SK-N-SH (cell line): Measurements from ENCODE around the gene STOML1. TPM values are rescaled to one million over a fixed set of nuclear protein-coding genes. Genes with fewer than 3 reads are reported as not detected.

Experiments
- CTCF ChIA-PET: fragments of 300-600, 350-600 bp; formaldehyde crosslinking; extraction: SDS; loops from one replicate; lab custom pipeline; 2021; lab: Yijun Ruan, JAX
- POLR2A ChIA-PET: fragments of 350-600 bp; sonication (Branson Sonifier 250); formaldehyde crosslinking; extraction: SDS; loops from one replicate; lab custom pipeline; 2020; ENCODE audit warnings: antibody characterized with exemption, inconsistent platforms; lab: Yijun Ruan, JAX
- DNase-seq: peaks from one replicate; pipeline ENCODE4 v3.0.0; 2012
- H2AFZ ChIP-seq: fragments of 200-600 bp; sonication (generic); 2 replicates; pipeline ENCODE4 v1.8.1; 2016; ENCODE audit warnings: antibody characterized with exemption, mild to moderate bottlenecking, low read depth
- H3F3A ChIP-seq: fragments of 200-600 bp; sonication (generic); replicated peaks from 2 replicates; pipeline ENCODE3; 2016; ENCODE audit warnings: antibody characterized with exemption, mild to moderate bottlenecking; ENCODE audit not compliant: insufficient read depth
- H3K27ac ChIP-seq, 2 experiments: fragments of 200-500 bp in 1 of 2; fragments of 200-600 bp in 1 of 2; sonication (Bioruptor generic) in 1 of 2; sonication (generic), shearing (Covaris generic) in 1 of 2; 2 replicates each; pipeline versions ENCODE4 v1.5.1 to v1.6.1; 2014 to 2016; ENCODE audit warnings: low read depth in 2 of 2, inconsistent platforms in 1 of 2, low read length in 1 of 2, mild to moderate bottlenecking in 1 of 2, mixed read lengths in 1 of 2
- H3K27me3 ChIP-seq: fragments of 200-600 bp; sonication (generic), shearing (Covaris generic); 2 replicates; pipeline ENCODE4 v1.6.1; 2016; ENCODE audit warnings: mixed run types; ENCODE audit not compliant: insufficient read depth
- H3K36me3 ChIP-seq, 2 experiments: fragments of 200-500 bp in 1 of 2; fragments of 200-600 bp in 1 of 2; sonication (Bioruptor generic) in 1 of 2; sonication (generic) in 1 of 2; replicated peaks in 1 of 2; 2 replicates each; pipeline versions ENCODE3 to v1.5.1; 2014 to 2016; ENCODE audit warnings: low read length in 1 of 2, mild to moderate bottlenecking in 1 of 2; ENCODE audit not compliant: insufficient read depth in 2 of 2, control insufficient read depth in 1 of 2
- H3K4me1 ChIP-seq, 2 experiments: fragments of 200-500 bp in 1 of 2; fragments of 200-600 bp in 1 of 2; sonication (Bioruptor generic) in 1 of 2; sonication (generic), shearing (Covaris generic) in 1 of 2; 2 replicates each; pipeline versions ENCODE4 v1.5.1 to v1.6.1; 2014 to 2016; ENCODE audit warnings: low read depth in 1 of 2, low read length in 1 of 2, mixed run types in 1 of 2; ENCODE audit not compliant: insufficient read depth in 2 of 2, control insufficient read depth in 1 of 2
- H3K4me2 ChIP-seq: fragments of 200-600 bp; sonication (generic), shearing (Covaris generic); 2 replicates; pipeline ENCODE4 v1.6.1; 2017; ENCODE audit warnings: mixed run types
- H3K4me3 ChIP-seq, 2 experiments: fragments of 200-500 bp in 1 of 2; fragments of 200-600 bp in 1 of 2; sonication (Bioruptor generic) in 1 of 2; sonication (generic), shearing (Covaris generic) in 1 of 2; 2 replicates each; pipeline versions ENCODE4 v1.5.1 to v1.8.1; 2014 to 2016; ENCODE audit warnings: low read depth in 2 of 2, inconsistent platforms in 1 of 2, low read length in 1 of 2, mild to moderate bottlenecking in 1 of 2, mixed read lengths in 1 of 2, moderate library complexity in 1 of 2
- H3K79me2 ChIP-seq: fragments of 200-600 bp; sonication (generic); 2 replicates; pipeline ENCODE4 v1.8.1; 2017; ENCODE audit warnings: mild to moderate bottlenecking; ENCODE audit not compliant: insufficient read depth
- H3K9ac ChIP-seq: fragments of 200-600 bp; sonication (generic); 2 replicates; pipeline ENCODE4 v1.6.1; 2017; ENCODE audit warnings: mixed run types
- H3K9me2 ChIP-seq: fragments of 200-600 bp; sonication (generic); 2 replicates; pipeline ENCODE4 v1.6.1; 2017; ENCODE audit warnings: mixed run types
- H3K9me3 ChIP-seq: fragments of 200-600 bp; sonication (generic); 2 replicates; pipeline ENCODE4 v1.6.1; 2017; ENCODE audit warnings: mixed run types, mild to moderate bottlenecking, moderate library complexity
- H4K20me1 ChIP-seq: fragments of 200-600 bp; sonication (generic); 2 replicates; pipeline ENCODE4 v1.6.1; 2017; ENCODE audit warnings: mild to moderate bottlenecking, mixed run types; ENCODE audit not compliant: insufficient read depth
- CHD2 ChIP-seq: fragments of 150-350 bp; IDR thresholded peaks from 2 replicates; pipeline ENCODE4 v1.6.1; 2018; ENCODE audit warnings: low read length; ENCODE audit not compliant: partially characterized antibody
- CTCF ChIP-seq: fragments of 200-600 bp; sonication (generic); IDR thresholded peaks from 2 replicates; pipeline ENCODE4 v1.6.1; 2017; ENCODE audit warnings: antibody characterized with exemption, mild to moderate bottlenecking, moderate library complexity
- ELF1 ChIP-seq: IDR thresholded peaks from 2 replicates; pipeline ENCODE4 v1.4.0; 2012
- FOSL2 ChIP-seq: IDR thresholded peaks from 2 replicates; pipeline ENCODE4 v1.4.0; 2012; ENCODE audit warnings: low read depth, mild to moderate bottlenecking, moderate library complexity, borderline replicate concordance
- GABPA ChIP-seq: IDR thresholded peaks from 2 replicates; pipeline ENCODE4 v1.4.0; 2012; ENCODE audit warnings: low read depth, mild to moderate bottlenecking
- GATA2 ChIP-seq: sonication (generic); formaldehyde crosslinking; IDR thresholded peaks from 2 replicates; pipeline ENCODE4 v1.5.0; 2020; ENCODE audit warnings: mild to moderate bottlenecking, missing genetic modification reagents
- IRF3 ChIP-seq: fragments of 150-350 bp; IDR thresholded peaks from 2 replicates; pipeline ENCODE4 v1.6.1; 2016; ENCODE audit warnings: mild to moderate bottlenecking, low read depth, low read length
- NRF1 ChIP-seq: IDR thresholded peaks from 2 replicates; pipeline ENCODE4 v1.6.1; 2012; ENCODE audit warnings: low read depth, mild to moderate bottlenecking, low read length
- POLR2AphosphoS5 ChIP-seq: IDR thresholded peaks from 2 replicates; pipeline ENCODE4 v1.6.1; 2012; ENCODE audit warnings: low read depth, low read length
- RAD21 ChIP-seq: IDR thresholded peaks from 2 replicates; pipeline ENCODE4 v1.6.1; 2012; ENCODE audit warnings: mild to moderate bottlenecking, low read length
- REST ChIP-seq: IDR thresholded peaks from 2 replicates; pipeline ENCODE4 v1.6.1; 2012; ENCODE audit warnings: mild to moderate bottlenecking, low read depth, low read length, moderate library complexity
- RFX5 ChIP-seq: IDR thresholded peaks from 2 replicates; pipeline ENCODE4 v1.6.1; 2012; ENCODE audit warnings: mild to moderate bottlenecking, improper control_type of control experiment, low read length
- SMC3 ChIP-seq: IDR thresholded peaks from 2 replicates; pipeline ENCODE4 v1.6.1; 2012; ENCODE audit warnings: low read depth, low read length, improper control_type of control experiment
- TAF1 ChIP-seq: IDR thresholded peaks from 2 replicates; pipeline ENCODE4 v1.6.1; 2012; ENCODE audit warnings: low read depth, mild to moderate bottlenecking, low read length, moderate library complexity, borderline replicate concordance
- TCF12 ChIP-seq: IDR thresholded peaks from 2 replicates; pipeline ENCODE4 v1.4.0; 2012
- TEAD4 ChIP-seq: IDR thresholded peaks from 2 replicates; pipeline ENCODE4 v1.4.0; 2012; ENCODE audit warnings: mild to moderate bottlenecking, borderline replicate concordance; ENCODE audit not compliant: insufficient read depth
- USF1 ChIP-seq: IDR thresholded peaks from 2 replicates; pipeline ENCODE4 v1.4.0; 2012; ENCODE audit warnings: low read depth, borderline replicate concordance
- USF2 ChIP-seq: fragments of 150-350 bp; IDR thresholded peaks from 2 replicates; pipeline ENCODE4 v1.6.1; 2017; ENCODE audit warnings: antibody characterized with exemption, low read length, low read depth, borderline replicate concordance
- WGBS: methylation state at CpG from one replicate; pipeline ENCODE4 v1.1.6; 2017; ENCODE audit warnings: low lambda C conversion rate; 5-methylcytosine and 5-hydroxymethylcytosine counted together
- polyA plus RNA-seq, 3 experiments: library from polyadenylated mRNA; depleted of rRNA; stranded (reverse); fragments of >200 nt; gene quantifications; 2 replicates each; pipeline ENCODE4 v1.2.3, GENCODE V29; 2012

The STOML1 gene
- polyA plus RNA-seq, 1 of the 3 experiments (the other 2 are of a cell fraction): 20.4 TPM

GRCh38 chr15:73941449-73941848, 50.6 kb downstream of the STOML1 start:
- Histone ChIP-seq H3K27ac (peak overlapping the region; percentile 85 to 91), H3K9me3 (no peaks in the 10 kb centered on the region), H3K9me2 (no peaks in the 10 kb centered on the region), H3K36me3 (no peaks in the 10 kb centered on the region), H3K4me2 (peak overlapping the region; percentile 60; the same call in 1 of the 2 replicates), H4K20me1 (no peaks in the 10 kb centered on the region), H3K27me3 (no peaks in the 10 kb centered on the region), H3K79me2 (peaks cover 11% of the 10 kb centered on the region; the same call in 1 of the 2 replicates), H3K9ac (peak overlapping the region; percentile 71), H3K4me1 (peaks cover 43 to 86% of the 10 kb centered on the region in 2 experiments), H3K4me3 (no peak overlapping the region), H2AFZ (no peak overlapping the region), H3F3A (peaks cover 23% of the 10 kb centered on the region)
- 57% methylated on average over 1 of the region's 3 CpGs for WGBS
- DNase-seq: no peak
- CTCF ChIA-PET: interaction anchor here (0.8 to 3.2 kb wide), 6 partner anchors 14 to 108 kb away, joined by 3 to 8 read pairs (median 3); no protein-coding TSS in a partner anchor
- POLR2A ChIA-PET: interaction anchor here (0.6 kb wide), 1 partner anchor 699 kb away, joined by 4 read pairs; no protein-coding TSS in a partner anchor
- TF ChIP-seq GATA2 (CRISPR knock-in tag): no peak
- no peak for TF ChIP-seq ELF1
- TF ChIP-seq TEAD4: no peak
- no peak for TF ChIP-seq RAD21
- no peak for TF ChIP-seq CTCF
- TF ChIP-seq NRF1: no peak
- TF ChIP-seq CHD2: no peak
- TF ChIP-seq USF1: no peak

GRCh38 chr15:73941044-73941443, 51.1 kb downstream of the STOML1 start:
- Histone ChIP-seq H3K9me2 (no peaks in the 10 kb centered on the region), H3K27me3 (no peaks in the 10 kb centered on the region), H3K4me1 (peaks cover 47 to 86% of the 10 kb centered on the region in 2 experiments), H4K20me1 (no peaks in the 10 kb centered on the region), H3K36me3 (no peaks in the 10 kb centered on the region), H3K4me3 (no peak overlapping the region), H3K79me2 (peaks cover 11% of the 10 kb centered on the region; the same call in 1 of the 2 replicates), H3F3A (peaks cover 27% of the 10 kb centered on the region), H2AFZ (no peak overlapping the region), H3K4me2 (peak overlapping the region; percentile 60), H3K9ac (peak overlapping the region; percentile 71), H3K27ac (peak overlapping the region; percentile 85 to 91), H3K9me3 (no peaks in the 10 kb centered on the region)
- CTCF ChIA-PET: interaction anchor here (0.8 to 3.2 kb wide), 7 partner anchors 13 to 237 kb away, joined by 3 to 8 read pairs (median 3); no protein-coding TSS in a partner anchor
- POLR2A ChIA-PET: interaction anchor here (0.6 kb wide), 1 partner anchor 700 kb away, joined by 4 read pairs; no protein-coding TSS in a partner anchor
- DNase-seq: no peak
- WGBS: no CpG with 5 or more reads among the region's 1 CpG
- TF ChIP-seq GABPA (no peak), TAF1 (0 out of 2 replicates have a peak, but pooled peaks have one; percentile 16), SMC3 (no peak), REST (no peak), RFX5 (no peak), POLR2AphosphoS5 (no peak), FOSL2 (peak; percentile 67), IRF3 (no peak), USF2 (no peak), TCF12 (peak; percentile 80)
